ENCODE results near the gene VPS37C.

DNA sequence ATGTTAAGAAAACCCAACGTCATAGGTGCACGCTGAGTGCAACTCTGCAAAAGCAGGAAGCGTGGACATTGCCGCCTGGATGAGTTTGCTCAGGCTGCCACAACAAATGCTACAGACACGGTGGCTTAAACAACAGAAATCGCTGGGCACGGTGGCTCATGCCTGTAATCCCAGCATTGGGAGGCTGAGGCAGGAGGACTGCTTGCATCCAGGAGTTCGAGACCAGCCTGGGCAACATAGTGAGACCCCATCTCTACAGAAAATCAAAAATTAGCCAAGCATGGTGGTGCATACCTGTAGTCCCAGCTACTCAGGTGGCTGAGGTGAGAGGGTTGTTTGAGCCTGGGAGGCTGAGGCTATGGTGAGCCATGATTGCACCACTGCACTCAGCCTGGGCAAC is 28.7 kb upstream of the VPS37C start:
- TF ChIP-seq IRF3 (IDR thresholded peaks at IDR 0.05) (no peak), RAD21 (IDR thresholded peaks at IDR 0.05; ENCODE audit: insufficient read depth, low read depth, low read length) (no peak), SRF (IDR thresholded peaks at IDR 0.05; ENCODE audit: low read depth in 2 of 2, low read length in 2 of 2) (no peak), RELA (IDR thresholded peaks at IDR 0.05; ENCODE audit: borderline replicate concordance, partially characterized antibody) (no peak), SUZ12 (IDR thresholded peaks at IDR 0.05; ENCODE audit: unreplicated experiment) (no peak), MEF2A (IDR thresholded peaks at IDR 0.05; ENCODE audit: insufficient read depth, low read depth, low read length) (no peak), NFYB (IDR thresholded peaks at IDR 0.05; ENCODE audit: insufficient read depth, low read depth, low read length) (no peak), EGR1 (IDR thresholded peaks at IDR 0.05; ENCODE audit: borderline replicate concordance in 1 of 2, low read depth in 2 of 2, low read length in 2 of 2) (no peak)
- TF ChIP-seq, protein P1, sequence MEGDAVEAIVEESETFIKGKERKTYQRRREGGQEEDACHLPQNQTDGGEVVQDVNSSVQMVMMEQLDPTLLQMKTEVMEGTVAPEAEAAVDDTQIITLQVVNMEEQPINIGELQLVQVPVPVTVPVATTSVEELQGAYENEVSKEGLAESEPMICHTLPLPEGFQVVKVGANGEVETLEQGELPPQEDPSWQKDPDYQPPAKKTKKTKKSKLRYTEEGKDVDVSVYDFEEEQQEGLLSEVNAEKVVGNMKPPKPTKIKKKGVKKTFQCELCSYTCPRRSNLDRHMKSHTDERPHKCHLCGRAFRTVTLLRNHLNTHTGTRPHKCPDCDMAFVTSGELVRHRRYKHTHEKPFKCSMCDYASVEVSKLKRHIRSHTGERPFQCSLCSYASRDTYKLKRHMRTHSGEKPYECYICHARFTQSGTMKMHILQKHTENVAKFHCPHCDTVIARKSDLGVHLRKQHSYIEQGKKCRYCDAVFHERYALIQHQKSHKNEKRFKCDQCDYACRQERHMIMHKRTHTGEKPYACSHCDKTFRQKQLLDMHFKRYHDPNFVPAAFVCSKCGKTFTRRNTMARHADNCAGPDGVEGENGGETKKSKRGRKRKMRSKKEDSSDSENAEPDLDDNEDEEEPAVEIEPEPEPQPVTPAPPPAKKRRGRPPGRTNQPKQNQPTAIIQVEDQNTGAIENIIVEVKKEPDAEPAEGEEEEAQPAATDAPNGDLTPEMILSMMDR (IDR thresholded peaks at IDR 0.05 in 2 of 3, conservative IDR thresholded peaks at IDR 0.05 in 1 of 3; ENCODE audit: control insufficient read depth in 2 of 3, extremely low read depth in 1 of 3, insufficient read depth in 1 of 3, low read depth in 3 of 3, low read length in 3 of 3): no peak
- TF ChIP-seq, protein P2, sequence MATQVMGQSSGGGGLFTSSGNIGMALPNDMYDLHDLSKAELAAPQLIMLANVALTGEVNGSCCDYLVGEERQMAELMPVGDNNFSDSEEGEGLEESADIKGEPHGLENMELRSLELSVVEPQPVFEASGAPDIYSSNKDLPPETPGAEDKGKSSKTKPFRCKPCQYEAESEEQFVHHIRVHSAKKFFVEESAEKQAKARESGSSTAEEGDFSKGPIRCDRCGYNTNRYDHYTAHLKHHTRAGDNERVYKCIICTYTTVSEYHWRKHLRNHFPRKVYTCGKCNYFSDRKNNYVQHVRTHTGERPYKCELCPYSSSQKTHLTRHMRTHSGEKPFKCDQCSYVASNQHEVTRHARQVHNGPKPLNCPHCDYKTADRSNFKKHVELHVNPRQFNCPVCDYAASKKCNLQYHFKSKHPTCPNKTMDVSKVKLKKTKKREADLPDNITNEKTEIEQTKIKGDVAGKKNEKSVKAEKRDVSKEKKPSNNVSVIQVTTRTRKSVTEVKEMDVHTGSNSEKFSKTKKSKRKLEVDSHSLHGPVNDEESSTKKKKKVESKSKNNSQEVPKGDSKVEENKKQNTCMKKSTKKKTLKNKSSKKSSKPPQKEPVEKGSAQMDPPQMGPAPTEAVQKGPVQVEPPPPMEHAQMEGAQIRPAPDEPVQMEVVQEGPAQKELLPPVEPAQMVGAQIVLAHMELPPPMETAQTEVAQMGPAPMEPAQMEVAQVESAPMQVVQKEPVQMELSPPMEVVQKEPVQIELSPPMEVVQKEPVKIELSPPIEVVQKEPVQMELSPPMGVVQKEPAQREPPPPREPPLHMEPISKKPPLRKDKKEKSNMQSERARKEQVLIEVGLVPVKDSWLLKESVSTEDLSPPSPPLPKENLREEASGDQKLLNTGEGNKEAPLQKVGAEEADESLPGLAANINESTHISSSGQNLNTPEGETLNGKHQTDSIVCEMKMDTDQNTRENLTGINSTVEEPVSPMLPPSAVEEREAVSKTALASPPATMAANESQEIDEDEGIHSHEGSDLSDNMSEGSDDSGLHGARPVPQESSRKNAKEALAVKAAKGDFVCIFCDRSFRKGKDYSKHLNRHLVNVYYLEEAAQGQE (IDR thresholded peaks at IDR 0.05; ENCODE audit: low read depth, low read length): no peak

Data from GM12878 (cell line).